Neural cell (in vitro differentiated cells): ENCODE results near the gene GLE1. TPM values are rescaled to one million over a fixed set of nuclear protein-coding genes. Genes with fewer than 3 reads are reported as not detected.

Source experiments
- H2AFZ ChIP-seq: fragments of 200-600, 300-800 bp; sonication (generic), shearing (Covaris generic); 2 replicates; pipeline ENCODE4 v1.6.0; 2014; ENCODE audit warnings: low read depth, mild to moderate bottlenecking, antibody characterized with exemption, low read length, moderate library complexity
- H3F3A ChIP-seq: fragments of 200-600 bp; shearing (Covaris generic); 2 replicates; pipeline ENCODE4 v1.6.1; 2016; ENCODE audit warnings: mild to moderate bottlenecking, moderate library complexity, mixed read lengths, antibody characterized with exemption, low read length; ENCODE audit not compliant: insufficient read depth, poor library complexity, severe bottlenecking
- H3K27ac ChIP-seq: fragments of 200-600, 300-800 bp; sonication (generic), shearing (Covaris generic); 2 replicates; pipeline ENCODE4 v1.5.1; 2014; ENCODE audit warnings: mild to moderate bottlenecking, low read length, moderate library complexity
- H3K27me3 ChIP-seq: fragments of 300-800, 200-600 bp; sonication (generic), shearing (Covaris generic); 2 replicates; pipeline ENCODE4 v1.6.0; 2014; ENCODE audit warnings: mild to moderate bottlenecking, low read depth, low read length, moderate library complexity; ENCODE audit not compliant: insufficient read depth
- H3K36me3 ChIP-seq: fragments of 300-800, 200-600 bp; sonication (generic), shearing (Covaris generic); 2 replicates; pipeline ENCODE4 v1.5.1; 2014; ENCODE audit warnings: mild to moderate bottlenecking, antibody characterized with exemption, low read length, moderate library complexity; ENCODE audit not compliant: insufficient read depth
- H3K4me2 ChIP-seq: fragments of 300-800, 200-600 bp; sonication (generic), shearing (Covaris generic); 2 replicates; pipeline ENCODE4 v1.6.0; 2014; ENCODE audit warnings: mild to moderate bottlenecking, low read length
- H3K4me3 ChIP-seq: fragments of 300-800, 200-600 bp; sonication (generic), shearing (Covaris generic); 2 replicates; pipeline ENCODE4 v1.5.1; 2014; ENCODE audit warnings: mild to moderate bottlenecking, low read length, moderate library complexity
- H3K79me2 ChIP-seq: fragments of 200-600 bp; shearing (Covaris generic); replicated peaks from 2 replicates; pipeline ENCODE4 v1.6.0; 2014; ENCODE audit warnings: mild to moderate bottlenecking, low read length, moderate library complexity; ENCODE audit not compliant: insufficient read depth
- H3K9ac ChIP-seq: fragments of 300-800, 200-600 bp; sonication (generic), shearing (Covaris generic); 2 replicates; pipeline ENCODE4 v1.6.1; 2016; ENCODE audit warnings: mild to moderate bottlenecking, low read length, mixed read lengths
- H3K9me2 ChIP-seq: fragments of 200-600 bp; shearing (Covaris generic); 2 replicates; pipeline ENCODE4 v1.6.1; 2016; ENCODE audit warnings: mild to moderate bottlenecking, low read length, mixed read lengths; ENCODE audit not compliant: insufficient read depth
- H3K9me3 ChIP-seq: fragments of 200-600, 300-800 bp; sonication (generic), shearing (Covaris generic); 2 replicates; pipeline ENCODE4 v1.6.1; 2016; ENCODE audit warnings: mild to moderate bottlenecking, mixed run types, low read length, moderate library complexity, mixed read lengths
- H4K20me1 ChIP-seq: fragments of 200-600 bp; shearing (Covaris generic); 2 replicates; pipeline ENCODE4 v1.6.1; 2016; ENCODE audit warnings: mild to moderate bottlenecking, mixed run types; ENCODE audit not compliant: insufficient read depth
- EP300 ChIP-seq: fragments of 450-650 bp; conservative IDR thresholded peaks from 2 replicates; pipeline ENCODE4 v1.6.1; 2014; ENCODE audit warnings: antibody characterized with exemption, mild to moderate bottlenecking, moderate library complexity; ENCODE audit not compliant: poor library complexity, severe bottlenecking
- EZH2 ChIP-seq: fragments of 200-600, 300-800 bp; shearing (Covaris generic), sonication (generic); IDR thresholded peaks from 2 replicates; pipeline ENCODE4 v1.6.1; 2014; ENCODE audit warnings: antibody characterized with exemption, low read length, borderline replicate concordance, mild to moderate bottlenecking; ENCODE audit not compliant: insufficient read depth, poor library complexity, severe bottlenecking
- MXI1 ChIP-seq: fragments of 450-650 bp; conservative IDR thresholded peaks from 2 replicates; pipeline ENCODE4 v1.6.1; 2014; ENCODE audit warnings: antibody characterized with exemption, mild to moderate bottlenecking; ENCODE audit not compliant: poor library complexity, severe bottlenecking
- POLR2AphosphoS5 ChIP-seq: IDR thresholded peaks from 2 replicates; pipeline ENCODE4 v1.6.1; 2012
- RAD21 ChIP-seq: fragments of 450-650 bp; conservative IDR thresholded peaks from 2 replicates; pipeline ENCODE4 v1.6.1; 2014; ENCODE audit warnings: antibody characterized with exemption, mild to moderate bottlenecking, moderate library complexity
- SMC3 ChIP-seq: fragments of 450-650 bp; conservative IDR thresholded peaks from 2 replicates; pipeline ENCODE4 v1.6.1; 2014; ENCODE audit warnings: antibody characterized with exemption, mild to moderate bottlenecking, moderate library complexity; ENCODE audit not compliant: poor library complexity
- TAF1 ChIP-seq: IDR thresholded peaks from 2 replicates; pipeline ENCODE4 v1.6.1; 2012; ENCODE audit warnings: low read depth
- polyA plus RNA-seq: library from polyadenylated mRNA; depleted of rRNA; stranded (reverse); fragments of >200 nt; gene quantifications from 2 replicates; pipeline ENCODE4 v1.2.3, GENCODE V29; 2014
- TF ChIP-seq, protein P1 (sequence below): fragments of 450-650 bp; IDR thresholded peaks from 2 replicates; pipeline ENCODE4 v1.5.1; 2014; ENCODE audit warnings: antibody characterized with exemption, mild to moderate bottlenecking, moderate library complexity; ENCODE audit not compliant: poor library complexity, severe bottlenecking
- TF ChIP-seq, protein P2 (sequence below): IDR thresholded peaks from 2 replicates; pipeline ENCODE4 v1.6.1; 2012; ENCODE audit warnings: borderline replicate concordance

Gene GLE1
- polyA plus RNA-seq, 1 donor from 2014 or later: 29.6 TPM

DNA sequence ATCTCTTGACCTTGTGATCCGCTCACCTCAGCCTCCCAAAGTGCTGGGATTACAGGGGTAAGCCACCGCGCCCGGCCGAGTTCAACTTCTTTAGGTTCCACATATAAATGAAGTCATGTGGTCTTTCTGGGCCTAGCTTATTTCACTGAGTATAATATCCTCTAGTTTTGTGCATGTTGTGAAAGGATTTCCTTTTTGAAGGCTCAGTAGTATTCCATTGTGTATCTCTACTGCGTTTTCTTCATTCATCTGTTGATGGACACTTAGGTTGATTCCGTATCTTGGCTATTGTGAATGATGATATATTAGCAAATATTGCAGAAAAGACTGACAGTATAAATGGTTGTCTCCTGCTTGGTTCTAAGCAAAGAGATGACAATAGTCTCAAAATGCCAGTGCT lies 28.7 kb upstream of the GLE1 start:
- no peak overlapping the region for H3K9ac ChIP-seq
- no peaks in the 10 kb centered on the region for H3K36me3 ChIP-seq
- H3K9me3 ChIP-seq: no peaks in the 10 kb centered on the region
- H3K27ac ChIP-seq: no peak overlapping the region
- no peaks in the 10 kb centered on the region for H4K20me1 ChIP-seq
- no peaks in the 10 kb centered on the region for H3K79me2 ChIP-seq
- no peaks in the 10 kb centered on the region for H3F3A ChIP-seq
- no peaks in the 10 kb centered on the region for H3K9me2 ChIP-seq
- no peak overlapping the region for H3K4me2 ChIP-seq
- no peak overlapping the region for H2AFZ ChIP-seq
- no peaks in the 10 kb centered on the region for H3K27me3 ChIP-seq
- no peak overlapping the region for H3K4me3 ChIP-seq
- TF ChIP-seq MXI1: no peak
- TF ChIP-seq SMC3: no peak
- TF ChIP-seq, protein P1, sequence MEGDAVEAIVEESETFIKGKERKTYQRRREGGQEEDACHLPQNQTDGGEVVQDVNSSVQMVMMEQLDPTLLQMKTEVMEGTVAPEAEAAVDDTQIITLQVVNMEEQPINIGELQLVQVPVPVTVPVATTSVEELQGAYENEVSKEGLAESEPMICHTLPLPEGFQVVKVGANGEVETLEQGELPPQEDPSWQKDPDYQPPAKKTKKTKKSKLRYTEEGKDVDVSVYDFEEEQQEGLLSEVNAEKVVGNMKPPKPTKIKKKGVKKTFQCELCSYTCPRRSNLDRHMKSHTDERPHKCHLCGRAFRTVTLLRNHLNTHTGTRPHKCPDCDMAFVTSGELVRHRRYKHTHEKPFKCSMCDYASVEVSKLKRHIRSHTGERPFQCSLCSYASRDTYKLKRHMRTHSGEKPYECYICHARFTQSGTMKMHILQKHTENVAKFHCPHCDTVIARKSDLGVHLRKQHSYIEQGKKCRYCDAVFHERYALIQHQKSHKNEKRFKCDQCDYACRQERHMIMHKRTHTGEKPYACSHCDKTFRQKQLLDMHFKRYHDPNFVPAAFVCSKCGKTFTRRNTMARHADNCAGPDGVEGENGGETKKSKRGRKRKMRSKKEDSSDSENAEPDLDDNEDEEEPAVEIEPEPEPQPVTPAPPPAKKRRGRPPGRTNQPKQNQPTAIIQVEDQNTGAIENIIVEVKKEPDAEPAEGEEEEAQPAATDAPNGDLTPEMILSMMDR: no peak
- TF ChIP-seq, protein P2, sequence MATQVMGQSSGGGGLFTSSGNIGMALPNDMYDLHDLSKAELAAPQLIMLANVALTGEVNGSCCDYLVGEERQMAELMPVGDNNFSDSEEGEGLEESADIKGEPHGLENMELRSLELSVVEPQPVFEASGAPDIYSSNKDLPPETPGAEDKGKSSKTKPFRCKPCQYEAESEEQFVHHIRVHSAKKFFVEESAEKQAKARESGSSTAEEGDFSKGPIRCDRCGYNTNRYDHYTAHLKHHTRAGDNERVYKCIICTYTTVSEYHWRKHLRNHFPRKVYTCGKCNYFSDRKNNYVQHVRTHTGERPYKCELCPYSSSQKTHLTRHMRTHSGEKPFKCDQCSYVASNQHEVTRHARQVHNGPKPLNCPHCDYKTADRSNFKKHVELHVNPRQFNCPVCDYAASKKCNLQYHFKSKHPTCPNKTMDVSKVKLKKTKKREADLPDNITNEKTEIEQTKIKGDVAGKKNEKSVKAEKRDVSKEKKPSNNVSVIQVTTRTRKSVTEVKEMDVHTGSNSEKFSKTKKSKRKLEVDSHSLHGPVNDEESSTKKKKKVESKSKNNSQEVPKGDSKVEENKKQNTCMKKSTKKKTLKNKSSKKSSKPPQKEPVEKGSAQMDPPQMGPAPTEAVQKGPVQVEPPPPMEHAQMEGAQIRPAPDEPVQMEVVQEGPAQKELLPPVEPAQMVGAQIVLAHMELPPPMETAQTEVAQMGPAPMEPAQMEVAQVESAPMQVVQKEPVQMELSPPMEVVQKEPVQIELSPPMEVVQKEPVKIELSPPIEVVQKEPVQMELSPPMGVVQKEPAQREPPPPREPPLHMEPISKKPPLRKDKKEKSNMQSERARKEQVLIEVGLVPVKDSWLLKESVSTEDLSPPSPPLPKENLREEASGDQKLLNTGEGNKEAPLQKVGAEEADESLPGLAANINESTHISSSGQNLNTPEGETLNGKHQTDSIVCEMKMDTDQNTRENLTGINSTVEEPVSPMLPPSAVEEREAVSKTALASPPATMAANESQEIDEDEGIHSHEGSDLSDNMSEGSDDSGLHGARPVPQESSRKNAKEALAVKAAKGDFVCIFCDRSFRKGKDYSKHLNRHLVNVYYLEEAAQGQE: no peak
- TF ChIP-seq TAF1: no peak
- TF ChIP-seq EZH2: no peak
- TF ChIP-seq POLR2AphosphoS5: no peak
- TF ChIP-seq RAD21: no peak
- TF ChIP-seq EP300: no peak

DNA sequence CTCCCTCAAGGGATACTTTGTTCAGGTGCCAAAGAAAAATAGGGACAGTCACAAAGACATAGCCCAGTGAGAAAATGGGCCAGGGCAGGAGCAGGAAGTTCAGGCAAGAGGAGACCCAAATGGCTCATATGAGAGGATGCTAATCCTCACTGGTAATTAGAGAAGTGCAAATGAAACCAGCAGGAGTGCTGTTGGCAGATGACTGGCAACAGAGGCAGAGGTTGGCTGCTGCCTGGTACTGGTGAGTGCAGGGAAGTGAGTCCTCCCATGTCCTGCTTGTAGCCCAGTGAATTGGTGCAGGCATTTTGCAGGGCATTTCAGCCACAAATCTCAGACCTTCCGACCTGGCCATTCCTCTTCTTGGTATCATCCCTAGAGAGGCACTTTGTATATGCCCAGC lies 25.3 kb upstream of the GLE1 start:
- Histone ChIP-seq H3K79me2 (no peaks in the 10 kb centered on the region), H4K20me1 (no peaks in the 10 kb centered on the region), H3K27ac (no peak overlapping the region), H3K9me3 (no peaks in the 10 kb centered on the region), H2AFZ (no peak overlapping the region), H3K27me3 (no peaks in the 10 kb centered on the region), H3K9ac (no peak overlapping the region), H3K36me3 (peaks cover 10% of the 10 kb centered on the region), H3F3A (no peaks in the 10 kb centered on the region), H3K4me2 (no peak overlapping the region), H3K4me3 (no peak overlapping the region), H3K9me2 (no peaks in the 10 kb centered on the region)
- TF ChIP-seq EZH2 (no peak), TAF1 (no peak), SMC3 (no peak), RAD21 (no peak), EP300 (no peak), POLR2AphosphoS5 (no peak), MXI1 (no peak)
- TF ChIP-seq, protein P1: no peak
- TF ChIP-seq, protein P2: no peak
